Measurements from ENCODE around the gene SMYD1. TPM values are rescaled to one million over a fixed set of nuclear protein-coding genes. Genes with fewer than 3 reads are reported as not detected.

SMYD1 gene
- total RNA-seq, 4 donors from 2014 or later = 0.04 TPM; not detected in 3

DNA sequence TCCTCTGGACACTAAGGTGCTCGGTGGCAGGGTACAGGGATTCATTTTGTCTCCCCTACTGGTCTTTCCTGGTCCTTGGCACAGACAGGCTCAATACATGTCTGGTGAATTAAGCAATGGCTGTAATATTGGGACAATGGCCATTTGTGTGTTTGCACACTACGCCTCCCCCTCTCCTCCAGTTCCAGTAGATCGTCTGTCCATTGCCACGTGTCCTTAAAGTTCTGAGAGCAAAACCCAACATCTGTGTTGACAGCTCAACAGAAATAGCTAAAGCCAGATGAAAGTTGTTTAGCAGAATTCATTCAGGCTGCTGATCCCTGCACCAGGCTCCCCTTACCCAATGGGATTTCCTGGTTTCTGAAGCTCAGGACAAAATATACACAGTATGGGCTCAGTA lies 69.2 kb downstream of the SMYD1 start:
- intact Hi-C loops (cut with DNase I; ENCODE audit: low total_unique reads) = no loop called here
- no peak for DNase-seq (ENCODE audit: low spot score in 2 of 2)
- no peak overlapping the region for H3K4me3 ChIP-seq (ENCODE audit: low read depth, poor library complexity, severe bottlenecking)
- 66 to 74% methylated on average over 4 of the region's 4 CpGs for WGBS, 2 donors
- TF ChIP-seq POLR2A (IDR thresholded peaks at IDR 0.05) = no peak

DNA sequence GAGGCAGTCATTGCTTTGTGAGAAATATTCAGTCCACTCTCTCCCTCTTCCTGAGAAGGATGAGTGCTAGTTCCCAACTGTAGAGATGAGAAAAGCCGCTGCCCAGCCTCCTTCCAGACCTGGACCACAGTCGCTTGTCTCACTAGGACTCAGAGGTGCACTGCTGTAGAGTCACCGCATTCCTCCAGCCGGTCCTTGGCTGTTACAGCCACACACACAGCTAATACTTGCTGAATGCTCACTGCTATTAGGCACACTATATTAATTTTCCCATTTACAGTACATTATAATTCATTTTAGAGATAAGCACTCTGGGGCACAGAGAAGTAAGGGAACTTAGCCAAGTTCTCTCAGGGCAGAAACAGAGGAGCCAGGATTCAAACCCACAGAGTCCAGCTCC lies 70.2 kb downstream of the SMYD1 start:
- no peak overlapping the region for H3K4me3 ChIP-seq (ENCODE audit: low read depth, poor library complexity, severe bottlenecking)
- no peak for DNase-seq (ENCODE audit: low spot score in 2 of 2)
- WGBS, 2 donors = 91 to 96% methylated on average over 4 of the region's 4 CpGs
- intact Hi-C loops (cut with DNase I; ENCODE audit: low total_unique reads) = no loop called here
- no peak for TF ChIP-seq POLR2A (IDR thresholded peaks at IDR 0.05)
- TF ChIP-seq, protein P1, sequence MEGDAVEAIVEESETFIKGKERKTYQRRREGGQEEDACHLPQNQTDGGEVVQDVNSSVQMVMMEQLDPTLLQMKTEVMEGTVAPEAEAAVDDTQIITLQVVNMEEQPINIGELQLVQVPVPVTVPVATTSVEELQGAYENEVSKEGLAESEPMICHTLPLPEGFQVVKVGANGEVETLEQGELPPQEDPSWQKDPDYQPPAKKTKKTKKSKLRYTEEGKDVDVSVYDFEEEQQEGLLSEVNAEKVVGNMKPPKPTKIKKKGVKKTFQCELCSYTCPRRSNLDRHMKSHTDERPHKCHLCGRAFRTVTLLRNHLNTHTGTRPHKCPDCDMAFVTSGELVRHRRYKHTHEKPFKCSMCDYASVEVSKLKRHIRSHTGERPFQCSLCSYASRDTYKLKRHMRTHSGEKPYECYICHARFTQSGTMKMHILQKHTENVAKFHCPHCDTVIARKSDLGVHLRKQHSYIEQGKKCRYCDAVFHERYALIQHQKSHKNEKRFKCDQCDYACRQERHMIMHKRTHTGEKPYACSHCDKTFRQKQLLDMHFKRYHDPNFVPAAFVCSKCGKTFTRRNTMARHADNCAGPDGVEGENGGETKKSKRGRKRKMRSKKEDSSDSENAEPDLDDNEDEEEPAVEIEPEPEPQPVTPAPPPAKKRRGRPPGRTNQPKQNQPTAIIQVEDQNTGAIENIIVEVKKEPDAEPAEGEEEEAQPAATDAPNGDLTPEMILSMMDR (IDR thresholded peaks at IDR 0.05) = no peak

DNA sequence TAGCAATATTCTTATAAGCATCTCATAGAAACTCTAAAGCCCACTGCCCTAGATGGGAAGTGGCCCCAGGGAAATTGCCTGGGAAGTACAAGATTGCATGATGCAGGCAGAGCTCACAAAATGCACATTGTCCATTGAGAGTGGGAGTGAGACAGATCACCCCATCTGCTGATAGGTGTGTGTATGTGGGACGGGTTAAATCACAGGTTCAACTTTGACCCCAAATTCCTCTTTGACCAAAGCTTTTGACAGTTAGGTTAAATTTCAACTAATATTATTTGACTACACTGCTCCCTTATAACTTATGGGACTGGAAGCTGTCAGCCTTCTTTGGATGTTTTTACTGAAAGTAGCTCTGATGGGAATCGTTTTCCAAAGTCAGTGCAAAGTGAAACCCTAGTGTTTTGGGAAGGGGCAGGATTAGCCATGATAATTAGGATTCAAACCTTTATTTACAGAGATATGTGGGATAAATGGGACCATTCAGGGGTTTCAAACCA lies 71.6 kb downstream of the SMYD1 start:
- TF ChIP-seq, protein P1 (IDR thresholded peaks at IDR 0.05) = no peak
- TF ChIP-seq POLR2A (IDR thresholded peaks at IDR 0.05) = no peak
- intact Hi-C loops (cut with DNase I; ENCODE audit: low total_unique reads) = no loop called here
- H3K4me3 ChIP-seq (ENCODE audit: low read depth, poor library complexity, severe bottlenecking) = no peak overlapping the region
- 69 to 74% methylated on average over 2 of the region's 2 CpGs for WGBS, 2 donors
- no peak for DNase-seq (ENCODE audit: low spot score in 2 of 2)

DNA sequence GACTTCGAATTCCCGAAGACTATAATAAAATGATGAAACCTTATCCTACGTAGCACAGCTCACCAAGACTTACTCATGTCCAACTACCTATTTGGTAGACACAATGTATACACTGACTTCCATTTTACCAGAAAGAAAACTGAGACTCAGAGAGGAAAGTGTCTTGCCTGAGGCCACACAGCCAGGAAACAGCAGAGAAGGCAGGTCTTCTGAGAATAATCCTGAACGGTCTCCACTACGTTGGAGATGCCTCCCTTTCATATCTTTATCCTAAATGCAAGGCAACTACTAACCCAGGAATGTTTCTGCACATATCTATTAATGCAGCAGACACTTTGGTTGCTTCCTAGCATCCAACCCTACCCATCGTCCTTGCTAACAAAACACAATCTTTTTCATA lies 72.2 kb downstream of the SMYD1 start:
- H3K4me3 ChIP-seq (ENCODE audit: low read depth, poor library complexity, severe bottlenecking) = no peak overlapping the region
- DNase-seq (ENCODE audit: low spot score in 2 of 2) = no peak
- TF ChIP-seq, protein P1 (IDR thresholded peaks at IDR 0.05) = no peak
- no peak for TF ChIP-seq POLR2A (IDR thresholded peaks at IDR 0.05)
- 71 to 79% methylated on average over 6 of the region's 6 CpGs for WGBS, 2 donors
- intact Hi-C loops (cut with DNase I; ENCODE audit: low total_unique reads) = no loop called here

DNA sequence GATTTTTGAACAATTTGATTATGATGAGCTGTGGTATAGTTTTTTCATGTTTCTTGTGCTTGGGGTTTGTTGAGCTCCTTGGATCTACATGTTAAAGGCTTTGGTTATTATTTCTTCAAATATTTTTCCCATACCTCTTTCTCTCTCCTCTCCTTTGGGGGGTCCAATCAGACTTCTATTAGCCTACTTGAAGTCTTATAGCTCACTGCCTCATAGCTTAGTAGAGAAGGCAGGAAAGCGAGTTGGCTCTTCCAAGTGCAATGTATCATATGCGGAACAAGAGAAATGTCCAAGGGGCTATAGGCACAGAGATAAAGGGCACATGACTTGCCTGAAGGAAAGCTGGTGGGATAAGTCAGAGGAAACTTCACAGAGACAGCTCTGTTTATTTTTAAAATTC lies 74.3 kb downstream of the SMYD1 start:
- TF ChIP-seq POLR2A (IDR thresholded peaks at IDR 0.05) = no peak
- TF ChIP-seq, protein P1 (IDR thresholded peaks at IDR 0.05) = no peak
- no peak overlapping the region for H3K4me3 ChIP-seq (ENCODE audit: low read depth, poor library complexity, severe bottlenecking)
- WGBS, 2 donors = 94% methylated on average over 2 of the region's 2 CpGs
- intact Hi-C loops (cut with DNase I; ENCODE audit: low total_unique reads) = no loop called here
- DNase-seq (ENCODE audit: low spot score in 2 of 2) = no peak

DNA sequence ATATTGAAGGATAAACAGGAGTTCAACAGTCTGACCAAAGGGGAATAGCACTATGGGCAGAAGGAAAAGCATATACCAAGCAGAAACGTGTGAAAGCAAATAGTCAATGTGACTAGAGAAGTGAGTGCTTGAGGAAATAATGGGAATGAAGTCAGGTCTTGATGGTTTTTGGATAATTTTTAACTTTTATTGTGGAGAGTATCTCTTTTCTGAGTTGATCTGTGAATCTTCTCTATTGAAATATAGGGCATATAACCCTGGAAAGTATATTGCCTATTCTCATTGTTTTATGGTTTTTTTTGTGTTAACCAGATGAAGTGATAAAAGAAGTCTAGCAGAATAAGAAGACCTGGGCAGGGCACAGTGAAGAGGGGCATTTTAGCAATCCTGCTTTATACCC lies 76.6 kb downstream of the SMYD1 start:
- TF ChIP-seq, protein P1 (IDR thresholded peaks at IDR 0.05) = no peak
- no peak for TF ChIP-seq POLR2A (IDR thresholded peaks at IDR 0.05)
- WGBS, 2 donors = 69 to 79% methylated on average over 1 of the region's 1 CpG
- no peak for DNase-seq (ENCODE audit: low spot score in 2 of 2)
- H3K4me3 ChIP-seq (ENCODE audit: low read depth, poor library complexity, severe bottlenecking) = no peak overlapping the region
- intact Hi-C loops (cut with DNase I; ENCODE audit: low total_unique reads) = no loop called here

All from lower leg skin (tissue), 4 donors.